ENCODE measurements around the gene PLXNA4.

DNA sequence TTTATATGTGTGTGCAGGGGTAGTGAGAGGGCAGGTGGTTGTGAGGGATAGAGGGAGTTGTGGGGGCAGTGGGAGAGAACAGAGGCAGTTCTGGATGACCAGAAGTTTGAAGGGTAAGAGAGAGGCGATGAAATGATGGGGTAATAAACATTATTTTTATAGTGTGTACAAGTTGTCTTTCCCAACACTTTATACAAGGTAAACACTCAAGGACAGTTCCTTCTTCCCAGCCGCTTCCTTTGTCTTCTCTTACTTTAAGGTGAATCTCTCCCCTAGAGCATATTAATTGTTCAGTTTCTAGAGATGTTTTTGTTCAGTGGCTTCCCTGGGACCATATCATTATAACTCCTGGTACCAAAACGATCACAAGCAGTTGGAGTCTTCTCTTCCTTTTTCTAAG lies 475.8 kb downstream of the PLXNA4 start:
- TF ChIP-seq SP1 (IDR thresholded peaks at IDR 0.05) = no peak
- TF ChIP-seq ZNF384 (IDR thresholded peaks at IDR 0.05) = no peak
- no peak for TF ChIP-seq ARNT (IDR thresholded peaks at IDR 0.05)
- no peak for TF ChIP-seq SUZ12 (IDR thresholded peaks at IDR 0.05)
- no peak for TF ChIP-seq BHLHE40 (IDR thresholded peaks at IDR 0.05; ENCODE audit: borderline replicate concordance)
- TF ChIP-seq FOXA1 (IDR thresholded peaks at IDR 0.05) = no peak
- no peak for TF ChIP-seq L3MBTL2 (conservative IDR thresholded peaks at IDR 0.05)
